Measurements from ENCODE around the gene CCL25.

The CCL25 gene

GRCh38 chr19:8109890-8110662, 57.5 kb downstream of the CCL25 start:
- DNase-seq (ENCODE audit: low read depth) = no peak

GRCh38 chr19:8110931-8111330, 58.4 kb downstream of the CCL25 start:
- DNase-seq (ENCODE audit: low read depth) = no peak

- no peak for DNase-seq (ENCODE audit: low read depth)
Measured at GRCh38 chr19:8111376-8111775, 58.8 kb downstream of the CCL25 start.
